ENCODE results near the gene RNF31. TPM values are rescaled to one million over a fixed set of nuclear protein-coding genes. Genes with fewer than 3 reads are reported as not detected.
A peak's percentile ranks its signal among the peaks of the same experiment; 100 is the strongest.

The RNF31 gene
- total RNA-seq, 1 experiment from 2014 or later = 69.8 TPM

GRCh38 chr14:24159777-24160498, 12.6 kb downstream of the RNF31 start:
- DNase-seq (ENCODE audit: low read depth) = no peak

DNA sequence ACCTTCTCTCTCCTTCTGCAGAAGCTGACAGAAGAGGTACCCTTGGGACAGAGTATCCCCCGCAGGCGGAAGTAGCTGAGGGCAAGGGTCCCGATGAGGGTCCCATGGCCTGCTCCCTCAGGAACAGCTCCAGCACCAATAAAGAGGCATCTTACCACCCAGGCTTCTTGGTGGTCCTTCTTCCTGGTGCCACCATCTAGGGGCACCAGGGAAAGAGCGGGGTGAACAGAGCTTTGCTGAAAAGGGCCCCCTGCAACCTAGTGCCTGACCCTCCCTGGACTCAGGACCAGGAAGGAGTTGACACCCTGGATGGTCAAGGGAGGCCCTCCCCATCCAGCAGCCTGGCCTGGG, 13.2 kb downstream of the RNF31 start:
- no peak for DNase-seq (ENCODE audit: low read depth)

DNA sequence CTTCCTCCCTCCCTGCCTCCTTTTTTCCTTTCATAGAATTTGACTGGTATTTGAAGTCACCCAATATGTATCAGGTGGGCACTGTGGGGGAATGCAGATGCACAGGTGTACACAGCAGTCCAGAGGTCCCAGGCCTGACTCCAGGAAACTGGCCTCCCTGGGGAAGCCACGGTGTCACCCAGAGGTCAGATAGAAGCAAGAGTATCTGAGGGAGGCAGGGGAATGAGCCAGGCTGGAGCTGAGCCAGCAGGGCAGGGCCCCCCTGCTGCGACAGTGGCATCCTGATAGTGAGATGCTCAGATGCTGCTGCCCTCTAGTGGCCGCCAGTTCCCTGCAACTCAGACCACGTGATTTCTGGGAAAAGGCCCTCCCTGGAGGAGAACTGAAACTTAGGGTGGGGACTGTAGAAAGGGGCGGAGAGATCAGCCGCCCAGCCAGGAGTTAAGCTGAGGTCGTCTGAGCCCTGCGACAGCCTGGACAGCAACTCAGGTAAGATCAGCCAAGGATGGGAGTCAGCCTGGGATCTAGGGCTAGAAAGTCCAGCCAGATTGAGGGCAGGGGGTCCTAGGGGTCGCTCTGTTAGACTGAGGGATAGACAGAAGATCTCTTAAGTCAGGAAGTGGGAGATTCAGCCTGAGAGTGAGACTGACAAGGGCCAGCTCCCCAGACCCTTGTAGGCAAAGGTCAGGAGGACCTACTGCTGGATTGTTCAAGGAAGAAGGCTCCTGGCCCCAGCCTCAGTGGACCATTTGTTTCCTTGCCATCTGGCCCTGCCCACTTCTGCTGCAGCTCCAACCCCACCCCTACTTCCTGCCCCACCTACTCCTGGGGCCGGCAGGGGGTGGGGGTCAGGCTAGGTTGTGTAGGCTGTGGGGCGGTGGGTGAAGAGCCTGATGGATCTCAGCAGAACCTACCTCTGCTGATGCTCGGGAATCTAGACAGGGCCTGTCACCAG, 13.8 kb downstream of the RNF31 start, which contains the start of gene IRF9:
TSS of gene IRF9 (plus strand) at position 416 of the 955 bp plus-strand sequence. CDS start 880 bp downstream, outside the sequence.
- DNase-seq (ENCODE audit: low read depth) = peak; percentile 95

DNA sequence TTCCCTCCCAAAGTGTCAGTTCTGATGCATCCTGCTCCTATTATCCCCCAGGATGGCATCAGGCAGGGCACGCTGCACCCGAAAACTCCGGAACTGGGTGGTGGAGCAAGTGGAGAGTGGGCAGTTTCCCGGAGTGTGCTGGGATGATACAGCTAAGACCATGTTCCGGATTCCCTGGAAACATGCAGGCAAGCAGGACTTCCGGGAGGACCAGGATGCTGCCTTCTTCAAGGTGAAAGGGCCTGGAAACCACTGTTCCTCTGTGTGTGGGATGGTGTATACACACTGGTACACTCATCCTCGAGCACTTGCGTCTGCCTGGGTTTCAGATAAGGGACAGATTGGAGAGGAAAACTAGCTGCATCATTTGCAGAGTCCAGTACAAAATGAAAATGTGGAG, 14.8 kb downstream of the RNF31 start:
- DNase-seq (ENCODE audit: low read depth) = no peak

GRCh38 chr14:24164518-24164991, 17.3 kb downstream of the RNF31 start:
- DNase-seq (ENCODE audit: low read depth) = no peak

- DNase-seq (ENCODE audit: low read depth) = no peak
Observed at GRCh38 chr14:24165785-24166184, 18.5 kb downstream of the RNF31 start.

DNA sequence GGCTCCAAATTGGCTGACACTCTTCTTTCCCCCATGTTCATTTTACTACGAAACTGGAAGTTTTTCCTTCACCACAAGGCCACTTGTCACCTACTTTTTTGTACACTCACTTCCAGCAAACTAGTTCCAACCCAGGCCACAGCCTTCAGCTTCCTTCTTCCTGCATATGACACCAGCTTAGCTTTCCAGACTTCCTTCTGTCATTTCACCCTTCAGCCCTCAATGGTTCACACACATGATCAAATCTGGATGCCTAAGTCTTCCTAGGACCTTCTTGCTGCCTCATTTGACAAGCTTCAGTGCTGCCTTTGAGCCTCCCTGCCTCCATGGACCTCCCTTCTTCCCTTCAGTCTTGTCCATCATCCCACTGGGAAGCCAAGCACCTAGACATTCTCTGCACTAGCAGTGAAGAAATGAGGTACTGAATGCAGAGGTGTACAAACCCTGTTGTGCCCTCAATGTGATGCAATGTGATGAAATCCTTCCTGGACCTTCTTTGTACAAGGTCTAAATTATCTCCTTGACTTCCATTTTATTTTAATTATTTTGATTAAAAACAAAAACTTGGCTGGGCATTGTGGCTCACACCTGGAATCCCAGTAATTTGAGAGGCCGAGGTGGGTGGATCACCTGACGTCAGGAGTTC, 20.3 kb downstream of the RNF31 start:
- DNase-seq (ENCODE audit: low read depth) = no peak

DNA sequence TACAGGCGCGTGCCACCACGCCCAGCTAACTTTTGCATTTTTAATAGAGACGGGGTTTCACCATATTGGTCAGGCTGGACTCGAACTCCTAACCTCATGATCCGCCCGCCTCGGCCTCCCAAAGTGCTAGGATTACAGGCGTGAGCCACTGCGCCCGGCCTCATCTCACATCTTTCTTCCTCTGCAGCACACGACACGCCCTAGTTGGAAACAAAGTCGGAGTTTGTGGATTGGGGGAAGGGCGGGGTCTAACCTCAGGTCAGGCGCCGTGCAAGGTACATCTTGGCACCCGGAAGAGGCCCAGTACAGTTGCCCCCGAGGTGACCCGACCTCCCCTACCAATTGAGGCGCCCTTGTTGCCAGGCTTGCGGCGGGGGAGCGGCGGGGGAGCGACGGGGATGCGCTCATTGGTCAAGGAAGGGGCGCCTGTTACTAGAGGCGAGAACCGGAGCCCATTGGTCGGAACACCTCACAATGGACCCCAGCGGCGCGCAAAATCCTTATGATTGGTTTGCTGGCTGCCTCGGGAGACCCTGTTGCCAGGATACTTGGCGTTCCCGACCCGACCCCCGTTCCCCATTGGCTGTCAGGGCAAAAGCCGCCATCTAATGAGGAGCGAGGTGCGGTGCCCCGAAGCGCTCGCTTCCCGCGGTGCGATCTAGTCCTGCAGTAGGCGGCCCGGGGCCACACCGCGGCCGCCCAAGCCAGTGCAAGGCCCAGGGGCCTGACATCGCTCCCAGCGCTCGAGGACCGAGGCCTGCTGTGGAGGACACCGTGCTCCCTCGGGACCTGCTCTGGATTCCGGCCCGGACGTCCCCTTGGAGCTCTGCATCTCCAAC, 24.3 kb downstream of the RNF31 start, which contains the start of gene REC8:
TSS of gene REC8 (plus strand) at position 659 of the 839 bp plus-strand sequence. CDS start 473 bp downstream, outside the sequence.
- no peak for DNase-seq (ENCODE audit: low read depth)

- DNase-seq (ENCODE audit: low read depth) = no peak
Observed at GRCh38 chr14:24172261-24172860, 25.1 kb downstream of the RNF31 start.

DNA sequence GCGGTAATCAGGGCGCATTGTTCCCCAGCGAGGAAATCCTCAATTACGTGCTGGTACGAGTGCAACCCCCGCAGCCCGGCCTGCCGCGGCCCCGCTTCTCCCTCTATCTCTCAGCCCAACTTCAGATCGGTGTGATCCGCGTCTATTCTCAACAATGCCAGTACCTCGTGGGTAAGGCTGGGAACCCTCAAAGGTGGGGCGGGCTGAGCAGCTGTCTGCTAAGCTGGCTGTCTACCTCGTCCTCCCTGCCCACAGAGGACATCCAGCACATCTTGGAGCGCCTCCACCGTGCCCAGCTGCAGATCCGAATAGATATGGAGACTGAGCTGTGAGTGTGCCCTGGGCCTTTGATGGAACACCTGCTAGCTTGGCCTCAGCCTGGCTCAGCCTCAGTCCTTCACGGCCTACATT, 25.6 kb downstream of the RNF31 start:
- no peak for DNase-seq (ENCODE audit: low read depth)

- DNase-seq (ENCODE audit: low read depth) = no peak
Observed at GRCh38 chr14:24176599-24176998, 29.3 kb downstream of the RNF31 start.

DNA sequence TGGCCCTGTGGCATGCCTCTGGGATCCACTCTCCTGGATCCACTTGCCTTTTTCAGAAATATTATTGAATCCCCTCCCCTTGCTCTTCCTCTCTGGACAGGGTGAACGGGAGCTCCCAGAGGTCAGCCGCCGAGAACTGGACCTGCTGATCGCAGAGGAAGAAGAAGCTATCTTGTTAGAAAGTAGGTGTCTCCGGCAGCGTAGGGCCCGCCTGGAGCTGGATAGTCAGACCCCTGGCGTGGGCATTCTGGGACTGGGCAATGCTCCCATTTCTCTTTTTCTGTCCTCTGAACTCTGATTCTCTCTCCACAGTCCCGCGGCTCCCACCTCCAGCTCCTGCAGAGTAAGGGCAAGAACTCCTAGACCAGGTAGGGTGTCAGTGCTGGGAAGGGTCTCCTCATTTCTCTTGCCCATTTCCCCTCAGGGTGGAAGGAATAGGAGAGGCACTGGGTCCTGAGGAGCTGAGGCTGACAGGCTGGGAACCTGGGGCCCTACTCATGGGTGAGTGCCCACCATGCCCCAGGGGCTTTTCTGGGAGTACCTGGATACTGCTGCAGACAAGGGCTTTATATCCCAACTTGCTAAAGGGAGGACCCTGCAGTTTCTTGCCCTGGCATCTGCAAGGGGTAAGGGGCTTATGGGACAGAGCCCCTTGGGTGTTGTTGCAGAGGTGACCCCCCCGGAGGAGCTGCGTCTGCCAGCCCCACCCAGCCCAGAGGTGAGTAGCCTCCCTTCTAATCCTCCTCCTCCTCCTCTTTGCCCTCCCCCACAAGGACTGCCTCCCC, 29.9 kb downstream of the RNF31 start:
- DNase-seq (ENCODE audit: low read depth) = no peak

DNA sequence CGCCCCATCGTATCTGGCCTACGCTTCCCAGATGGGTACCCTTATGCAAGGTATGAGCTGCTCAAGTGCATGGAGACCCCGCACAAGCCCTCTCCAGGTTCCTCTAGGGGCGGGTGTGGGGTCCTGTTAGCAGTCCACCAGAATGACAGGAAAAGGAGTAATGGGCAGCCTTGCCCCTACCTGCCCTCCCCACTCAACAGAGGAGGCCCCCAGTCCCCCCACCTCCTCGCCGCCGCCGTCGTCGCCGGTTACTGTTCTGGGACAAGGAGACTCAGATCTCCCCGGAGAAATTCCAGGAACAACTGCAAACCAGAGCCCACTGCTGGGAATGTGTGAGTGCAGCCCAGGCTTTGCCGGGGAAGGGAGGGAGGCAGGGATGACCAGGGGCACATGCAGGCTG, 30.6 kb downstream of the RNF31 start:
- no peak for DNase-seq (ENCODE audit: low read depth)

DNA sequence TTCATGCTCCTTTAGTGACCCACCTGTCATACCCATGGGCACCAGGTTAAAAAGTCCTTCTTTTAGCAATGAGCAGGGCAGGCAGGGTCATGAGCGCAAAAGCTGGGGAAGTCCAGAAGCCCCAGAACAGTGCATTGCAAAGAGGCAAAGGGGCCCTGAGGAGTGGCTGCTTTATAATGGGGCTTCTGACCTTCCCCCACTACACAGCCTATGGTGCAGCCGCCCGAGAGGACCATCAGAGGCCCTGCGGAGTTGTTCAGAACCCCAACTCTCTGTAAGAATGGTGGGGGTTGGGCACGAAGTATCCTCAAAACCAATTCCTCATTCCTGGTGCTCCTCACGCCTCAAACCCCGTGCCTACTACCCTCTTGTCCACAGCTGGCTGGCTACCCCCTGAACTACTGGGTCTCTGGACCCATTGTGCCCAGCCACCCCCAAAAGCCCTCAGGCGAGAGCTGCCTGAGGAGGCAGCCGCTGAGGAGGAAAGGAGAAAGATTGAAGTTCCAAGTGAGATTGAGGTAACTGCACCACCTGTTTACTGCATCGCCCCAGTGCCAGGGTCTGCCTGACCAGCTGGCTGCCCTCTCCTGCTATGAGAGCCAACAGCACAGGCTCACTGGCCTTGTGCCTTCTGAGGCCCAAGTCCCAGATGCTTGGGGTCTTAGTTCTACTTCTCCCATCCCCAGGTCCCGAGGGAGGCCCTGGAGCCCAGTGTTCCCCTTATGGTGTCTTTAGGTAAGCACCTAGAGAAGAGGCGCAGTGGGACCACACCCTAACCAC, 31.3 kb downstream of the RNF31 start:
- DNase-seq (ENCODE audit: low read depth) = no peak

GRCh38 chr14:24179294-24179960, 32.1 kb downstream of the RNF31 start:
- DNase-seq (ENCODE audit: low read depth) = no peak

DNA sequence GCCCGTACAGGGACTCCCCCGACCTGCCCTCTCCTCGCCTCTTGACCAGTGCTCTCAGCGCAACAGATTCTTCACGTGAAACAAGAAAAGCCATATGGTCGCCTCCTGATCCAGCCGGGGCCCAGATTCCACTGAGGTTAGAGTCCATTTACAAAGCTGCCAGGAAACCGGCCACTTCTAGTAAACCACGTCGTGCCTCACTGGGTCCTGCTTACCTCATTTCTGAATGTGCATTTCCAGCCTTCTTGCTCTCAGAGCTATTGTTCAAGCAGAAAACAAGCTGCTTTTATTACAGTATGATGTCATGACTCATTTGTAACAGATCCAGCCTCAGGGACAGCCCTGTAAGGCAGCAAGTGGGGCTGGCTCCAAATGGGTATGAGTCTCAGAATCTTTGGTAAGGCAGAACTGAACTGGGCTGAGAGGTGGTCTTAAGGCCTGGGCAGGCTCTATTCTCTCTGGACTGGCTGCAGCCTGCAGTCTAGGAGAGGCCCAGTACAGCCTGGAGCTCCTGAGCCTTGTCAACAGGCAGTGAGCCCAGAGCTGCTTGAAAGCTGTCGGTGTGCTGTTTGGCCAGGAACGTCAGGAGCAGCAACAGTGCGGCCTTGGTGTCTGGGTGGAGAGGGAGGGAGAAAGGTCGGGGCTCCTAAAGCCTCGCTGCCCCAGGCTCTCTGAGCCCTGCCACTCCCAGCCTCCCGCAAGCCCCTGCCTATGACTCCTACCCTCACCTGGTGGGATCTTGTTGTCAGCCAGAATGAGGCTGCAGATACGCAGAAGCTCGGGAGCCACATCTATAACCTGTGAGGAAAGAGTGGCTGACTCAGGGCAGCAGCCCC, 32.9 kb downstream of the RNF31 start:
- peak; percentile 28 for DNase-seq (ENCODE audit: low read depth)

All from HT1080 (cell line).